GM13976 (cell line): Measurements from ENCODE around the gene DCXR.

Experiments
- DNase-seq: peaks from one replicate; pipeline ENCODE4 v3.0.0; 2012; ENCODE audit warnings: low spot score
- CTCF ChIP-seq: IDR thresholded peaks from 2 replicates; pipeline ENCODE4 v1.5.1; 2012; ENCODE audit warnings: borderline replicate concordance, mild to moderate bottlenecking; ENCODE audit not compliant: insufficient read depth; ENCODE audit errors: extremely low read depth, missing control alignments, control extremely low read depth
- in situ Hi-C: fragments of 300-500 bp; cut with MboI; formaldehyde crosslinking; loops from one replicate; pipeline ENCODE4 v1.12.0; 2022; ENCODE audit warnings: low sequenced_read_pairs, mixed read lengths, inconsistent platforms; ENCODE audit not compliant: unreplicated experiment

The DCXR gene

GRCh38 chr17:82083009-82083408, 45.5 kb upstream of the DCXR start:
- in situ Hi-C loops = no loop called here
- TF ChIP-seq CTCF = no peak
- DNase-seq = no peak

- no peak for DNase-seq
- in situ Hi-C loops = no loop called here
- no peak for TF ChIP-seq CTCF
These were observed 45.0 kb upstream of the DCXR start for GRCh38 chr17:82082456-82082855.

GRCh38 chr17:82081966-82082365, 44.5 kb upstream of the DCXR start:
- no peak for DNase-seq
- TF ChIP-seq CTCF = no peak
- in situ Hi-C loops = no loop called here

- TF ChIP-seq CTCF = no peak
- in situ Hi-C loops = no loop called here
- no peak for DNase-seq
These were observed 44.0 kb upstream of the DCXR start for GRCh38 chr17:82081546-82081945.

- no peak for TF ChIP-seq CTCF
These were observed 43.4 kb upstream of the DCXR start for GRCh38 chr17:82080789-82081464.

GRCh38 chr17:82080048-82080788, 42.7 kb upstream of the DCXR start:
- no peak for TF ChIP-seq CTCF
- in situ Hi-C loops = no loop called here

More at GRCh38 chr17:82080789-82081464, 43.4 kb upstream of the DCXR start:
- DNase-seq = no peak
- in situ Hi-C loops = no loop called here

More at GRCh38 chr17:82080048-82080788, 42.7 kb upstream of the DCXR start:
- no peak for DNase-seq
